OCI-LY1 (cell line): ENCODE data around the gene NEUROD1.

Experiments used
- EZH2 ChIP-seq: fragments of 200-600 bp; sonication (generic), shearing (Covaris generic); IDR thresholded peaks from 2 replicates; pipeline ENCODE4 v1.8.0; 2017; ENCODE audit warnings: borderline replicate concordance, mixed run types, mild to moderate bottlenecking, antibody characterized with exemption, low read length, moderate library complexity, mixed read lengths
- TF ChIP-seq, protein P1 (sequence below): fragments of 200-600 bp; sonication (generic), shearing (Covaris generic); IDR thresholded peaks from 2 replicates; pipeline ENCODE4 v1.5.1; 2017; ENCODE audit warnings: mild to moderate bottlenecking, antibody characterized with exemption, low read length, moderate library complexity, mixed read lengths

DNA sequence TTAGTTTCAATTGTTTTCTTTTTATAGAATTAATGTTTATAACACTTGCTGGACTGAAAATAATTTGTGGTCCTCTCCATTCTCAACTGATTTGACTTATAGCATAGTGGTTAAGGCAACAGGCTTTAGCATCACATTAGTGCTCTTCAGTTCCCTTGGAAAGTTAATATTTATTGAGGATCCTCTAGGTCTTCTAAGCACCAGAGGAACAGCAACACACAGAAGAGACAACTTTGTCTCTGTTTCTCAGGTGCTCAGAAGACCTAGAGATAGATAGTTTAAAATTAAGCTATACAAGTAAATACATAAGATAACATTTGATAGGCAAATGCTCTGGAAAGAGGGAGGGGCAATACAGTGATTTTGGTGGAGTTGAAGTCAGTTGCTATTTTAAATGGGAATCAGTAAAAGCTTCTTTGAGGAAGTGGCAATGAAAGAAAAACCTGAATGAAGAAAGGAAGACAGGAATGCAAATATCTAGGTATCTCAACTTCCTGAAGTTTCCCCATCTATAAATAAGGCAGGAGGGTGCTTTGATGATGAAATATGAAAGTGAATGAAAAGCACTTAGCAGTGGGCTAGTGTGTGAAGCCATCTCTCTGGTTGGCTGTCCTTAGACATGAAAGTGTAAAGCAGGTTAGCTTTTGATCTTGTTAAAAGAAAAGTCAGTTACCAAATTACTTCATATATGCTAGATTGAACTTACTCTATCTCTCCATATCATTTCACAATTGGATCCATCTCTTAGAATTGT, 7.9 kb downstream of the NEUROD1 start:
- TF ChIP-seq EZH2: no peak
- TF ChIP-seq, protein P1, sequence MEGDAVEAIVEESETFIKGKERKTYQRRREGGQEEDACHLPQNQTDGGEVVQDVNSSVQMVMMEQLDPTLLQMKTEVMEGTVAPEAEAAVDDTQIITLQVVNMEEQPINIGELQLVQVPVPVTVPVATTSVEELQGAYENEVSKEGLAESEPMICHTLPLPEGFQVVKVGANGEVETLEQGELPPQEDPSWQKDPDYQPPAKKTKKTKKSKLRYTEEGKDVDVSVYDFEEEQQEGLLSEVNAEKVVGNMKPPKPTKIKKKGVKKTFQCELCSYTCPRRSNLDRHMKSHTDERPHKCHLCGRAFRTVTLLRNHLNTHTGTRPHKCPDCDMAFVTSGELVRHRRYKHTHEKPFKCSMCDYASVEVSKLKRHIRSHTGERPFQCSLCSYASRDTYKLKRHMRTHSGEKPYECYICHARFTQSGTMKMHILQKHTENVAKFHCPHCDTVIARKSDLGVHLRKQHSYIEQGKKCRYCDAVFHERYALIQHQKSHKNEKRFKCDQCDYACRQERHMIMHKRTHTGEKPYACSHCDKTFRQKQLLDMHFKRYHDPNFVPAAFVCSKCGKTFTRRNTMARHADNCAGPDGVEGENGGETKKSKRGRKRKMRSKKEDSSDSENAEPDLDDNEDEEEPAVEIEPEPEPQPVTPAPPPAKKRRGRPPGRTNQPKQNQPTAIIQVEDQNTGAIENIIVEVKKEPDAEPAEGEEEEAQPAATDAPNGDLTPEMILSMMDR: no peak
